SK-N-MC (cell line): ENCODE measurements around the gene FOXP1.

Experiments
- EZH2 ChIP-seq: fragments of 200-600 bp; sonication (generic); IDR thresholded peaks from one replicate; pipeline ENCODE4 v1.6.1; 2017; ENCODE audit warnings: antibody characterized with exemption
- FOXP2 ChIP-seq: optimal IDR thresholded peaks from 2 replicates; pipeline ENCODE3; 2011; ENCODE audit warnings: mild to moderate bottlenecking, moderate library complexity; ENCODE audit not compliant: insufficient read depth; ENCODE audit errors: extremely low read length, control extremely low read depth

DNA sequence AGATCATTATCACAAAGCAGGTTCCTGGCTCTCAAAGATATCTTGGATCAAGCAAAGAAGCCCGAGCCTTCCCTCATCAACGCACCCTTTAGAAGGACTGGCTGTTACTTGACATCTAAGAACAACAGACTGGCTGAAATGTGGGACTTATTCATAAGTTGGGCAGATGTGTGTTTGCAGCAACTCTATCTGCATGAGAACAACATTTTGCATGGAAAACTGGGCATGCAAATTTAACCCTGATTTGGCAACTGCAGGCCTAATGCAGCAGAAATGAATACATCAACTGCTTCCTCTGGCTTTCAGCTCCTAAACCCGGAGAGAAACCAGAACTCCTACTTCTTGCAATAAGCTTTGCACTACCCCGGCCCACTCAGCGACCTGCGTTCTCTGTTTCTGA lies 35.0 kb upstream of the FOXP1 start:
- TF ChIP-seq EZH2, result no peak
- no peak for TF ChIP-seq FOXP2
